ENCODE data around the gene PTPRN2. TPM values are rescaled to one million over a fixed set of nuclear protein-coding genes. Genes with fewer than 3 reads are reported as not detected.

The PTPRN2 gene
- polyA plus RNA-seq, 4 donors: 7.3 to 11.4 (median 8.0) TPM

GRCh38 chr7:157653827-157654207 lies 933.8 kb downstream of the PTPRN2 start:
- DNase-seq (ENCODE audit: low read depth in 4 of 4, low spot score in 2 of 4): no peak

- no peak for DNase-seq (ENCODE audit: low read depth in 4 of 4, low spot score in 2 of 4)
Observed at GRCh38 chr7:157652954-157653826, 934.4 kb downstream of the PTPRN2 start.

DNA sequence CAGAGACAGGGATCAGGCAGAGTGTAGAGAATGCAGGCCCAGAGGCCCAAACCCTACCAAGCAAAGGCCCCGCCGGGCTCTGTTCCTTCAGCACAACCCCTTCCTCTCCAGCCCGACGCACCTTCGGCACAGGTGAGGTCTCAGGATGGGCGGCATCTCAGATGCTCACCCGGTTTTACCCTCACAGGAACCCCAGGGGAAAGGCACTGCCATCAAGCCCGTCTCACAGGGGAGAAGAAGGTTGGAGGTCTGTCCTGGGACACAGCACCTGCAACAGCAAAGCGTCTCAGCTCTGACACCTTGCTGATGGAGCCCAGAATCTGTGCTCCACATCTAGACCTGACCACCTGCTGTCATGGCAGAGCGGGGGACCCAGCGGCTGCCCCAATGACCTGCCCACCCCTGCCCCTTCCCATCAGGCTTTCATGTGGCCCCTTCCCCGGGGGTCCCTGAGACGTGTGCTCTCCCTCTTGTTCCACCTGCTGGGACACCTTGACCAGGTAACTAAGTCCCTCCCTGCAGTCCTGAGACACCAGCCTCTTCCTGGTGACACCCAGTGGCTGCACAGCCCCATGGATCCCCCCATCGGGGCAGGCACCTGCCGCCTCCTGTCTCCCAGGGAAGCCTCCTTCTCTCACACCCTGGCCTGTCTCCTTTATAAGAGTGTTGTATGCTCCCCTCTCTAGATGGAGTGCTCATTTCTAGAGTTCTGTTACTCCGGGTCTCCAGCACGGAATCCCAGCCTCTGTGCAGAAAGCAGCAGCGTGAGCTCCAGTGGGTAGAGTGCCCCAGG lies 935.3 kb downstream of the PTPRN2 start:
- DNase-seq (ENCODE audit: low read depth in 4 of 4, low spot score in 2 of 4): no peak

DNA sequence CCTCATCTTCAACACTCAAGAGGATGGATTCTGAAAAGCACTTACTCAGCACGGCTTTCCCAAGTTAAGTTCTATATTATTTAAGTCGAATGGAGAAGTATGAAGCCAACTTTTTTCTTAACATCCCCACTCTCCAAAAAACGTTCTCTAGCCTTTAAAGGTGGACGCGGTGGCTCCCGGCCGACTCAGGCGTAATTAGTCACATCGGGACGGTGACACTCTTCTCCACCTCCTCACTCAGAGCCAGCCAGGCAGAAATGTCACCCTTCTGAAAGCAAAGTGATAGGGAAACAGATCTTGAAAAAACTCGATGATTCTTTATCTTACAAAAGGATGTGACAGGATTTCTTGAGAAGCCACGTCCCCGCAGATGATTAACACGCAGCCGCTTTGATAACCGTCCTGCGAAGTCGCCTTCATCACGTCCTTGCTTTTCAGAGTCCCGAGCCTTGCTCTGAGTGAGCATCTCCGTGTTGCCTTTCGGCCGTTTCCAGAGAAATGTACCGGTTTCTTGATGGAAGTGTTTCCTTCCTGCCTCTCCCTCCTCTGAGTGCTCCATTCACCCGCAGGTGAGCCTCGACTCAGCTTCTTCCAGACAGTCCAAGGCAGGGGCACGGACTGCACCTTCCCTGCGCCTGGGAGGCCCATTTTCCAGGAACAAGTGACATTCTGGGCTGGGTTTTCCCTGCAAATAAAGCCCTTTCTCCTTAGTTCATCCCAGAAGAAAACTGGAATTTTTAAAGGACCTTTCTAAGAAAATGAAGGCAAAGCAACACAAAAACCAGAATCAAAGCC lies 936.1 kb downstream of the PTPRN2 start:
- no peak for DNase-seq (ENCODE audit: low read depth in 4 of 4, low spot score in 2 of 4)

GRCh38 chr7:157650801-157651200 lies 936.8 kb downstream of the PTPRN2 start:
- no peak for DNase-seq (ENCODE audit: low read depth in 4 of 4, low spot score in 2 of 4)

GRCh38 chr7:157650131-157650631 lies 937.4 kb downstream of the PTPRN2 start:
- DNase-seq (ENCODE audit: low read depth in 4 of 4, low spot score in 2 of 4): no peak

DNA sequence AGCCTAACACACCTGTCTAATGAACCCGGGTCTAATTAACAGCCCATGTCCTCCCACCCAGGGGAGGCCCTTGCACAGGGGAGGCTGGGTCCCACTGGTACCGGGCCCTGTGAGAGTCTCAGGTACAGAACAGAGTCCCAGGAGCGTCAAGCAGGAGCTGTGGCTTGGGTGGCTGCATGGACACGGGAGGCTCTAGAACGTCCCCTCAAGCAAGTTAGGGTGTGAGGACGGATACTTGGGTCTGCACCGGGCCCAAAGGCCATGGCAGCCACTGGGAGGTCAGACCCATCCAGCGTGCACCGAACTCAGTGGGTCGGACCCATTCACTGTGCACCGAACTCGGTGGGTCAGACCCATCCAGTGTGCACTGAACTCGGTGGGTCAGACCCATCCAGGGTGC lies 941.1 kb downstream of the PTPRN2 start:
- no peak for DNase-seq (ENCODE audit: low read depth in 4 of 4, low spot score in 2 of 4)

GRCh38 chr7:157645539-157645938 lies 942.1 kb downstream of the PTPRN2 start:
- no peak for DNase-seq (ENCODE audit: low read depth in 4 of 4, low spot score in 2 of 4)

GRCh38 chr7:157644946-157645345 lies 942.7 kb downstream of the PTPRN2 start:
- DNase-seq (ENCODE audit: low read depth in 4 of 4, low spot score in 2 of 4): no peak

DNA sequence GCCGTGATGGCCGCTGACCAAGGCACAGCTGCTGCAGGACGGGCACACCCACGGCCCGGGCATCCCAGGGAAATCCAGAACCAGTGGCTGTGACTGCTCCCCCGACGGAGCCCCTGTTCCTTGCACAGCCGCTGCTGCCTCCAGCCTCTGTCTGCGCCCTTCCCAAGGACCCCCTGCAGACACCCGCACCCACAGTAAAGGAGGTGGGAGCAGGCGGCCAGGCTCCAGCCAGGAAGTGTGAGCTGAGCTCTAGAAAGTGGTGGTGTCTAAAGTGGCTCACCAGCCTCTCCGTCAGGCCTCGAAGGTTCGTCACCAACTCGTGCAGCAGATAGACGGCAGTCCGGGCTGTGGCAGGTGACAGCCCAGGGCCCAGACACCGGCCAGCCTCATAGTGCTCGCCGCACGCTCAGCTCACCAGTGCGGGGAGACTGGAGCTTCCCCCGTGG lies 944.1 kb downstream of the PTPRN2 start:
- no peak for DNase-seq (ENCODE audit: low read depth in 4 of 4, low spot score in 2 of 4)

GRCh38 chr7:157641866-157642265 lies 945.8 kb downstream of the PTPRN2 start:
- no peak for DNase-seq (ENCODE audit: low read depth in 4 of 4, low spot score in 2 of 4)

- DNase-seq (ENCODE audit: low read depth in 4 of 4, low spot score in 2 of 4): no peak
Observed at GRCh38 chr7:157640144-157640543, 947.5 kb downstream of the PTPRN2 start.

DNA sequence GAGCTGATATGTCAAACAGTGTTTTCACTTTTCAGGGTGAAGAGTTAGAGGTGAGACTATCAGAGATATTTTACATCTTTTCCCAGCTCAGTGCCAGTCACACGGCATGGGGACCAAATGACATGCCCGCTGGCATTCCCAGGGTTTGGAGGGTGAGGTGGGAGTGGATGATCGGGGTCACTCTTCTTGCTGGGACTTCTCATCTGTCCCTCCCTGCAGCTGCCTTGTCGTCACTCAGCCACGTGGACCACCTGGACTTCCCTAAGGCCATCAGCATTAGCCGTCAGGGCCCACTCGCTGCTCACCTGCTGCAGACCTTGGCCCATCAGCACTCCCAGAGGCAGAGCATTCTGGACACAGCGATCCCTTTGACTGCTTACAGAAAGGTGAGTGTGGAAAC lies 949.1 kb downstream of the PTPRN2 start:
- DNase-seq (ENCODE audit: low read depth in 4 of 4, low spot score in 2 of 4): no peak

- no peak for DNase-seq (ENCODE audit: low read depth in 4 of 4, low spot score in 2 of 4)
Observed at GRCh38 chr7:157637216-157637949, 950.2 kb downstream of the PTPRN2 start.

DNA sequence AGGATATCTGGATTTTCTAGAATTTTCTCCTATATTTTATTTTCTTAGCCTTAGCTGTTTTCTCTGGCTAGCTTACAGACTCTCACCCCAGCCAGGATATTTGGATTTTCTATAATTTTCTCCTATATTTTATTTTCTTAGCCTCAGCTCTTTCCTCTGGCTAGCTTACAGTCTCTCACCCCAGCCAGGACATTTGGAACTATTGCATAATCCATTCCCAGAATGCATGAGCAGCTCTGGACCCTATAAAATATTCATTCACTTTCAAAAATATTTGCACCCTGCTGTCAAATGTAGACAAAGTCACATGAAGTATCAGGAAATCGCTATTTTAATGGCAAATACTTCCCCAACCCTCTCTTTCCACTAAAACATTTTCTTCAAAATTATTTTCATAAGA lies 952.0 kb downstream of the PTPRN2 start:
- no peak for DNase-seq (ENCODE audit: low read depth in 4 of 4, low spot score in 2 of 4)

DNA sequence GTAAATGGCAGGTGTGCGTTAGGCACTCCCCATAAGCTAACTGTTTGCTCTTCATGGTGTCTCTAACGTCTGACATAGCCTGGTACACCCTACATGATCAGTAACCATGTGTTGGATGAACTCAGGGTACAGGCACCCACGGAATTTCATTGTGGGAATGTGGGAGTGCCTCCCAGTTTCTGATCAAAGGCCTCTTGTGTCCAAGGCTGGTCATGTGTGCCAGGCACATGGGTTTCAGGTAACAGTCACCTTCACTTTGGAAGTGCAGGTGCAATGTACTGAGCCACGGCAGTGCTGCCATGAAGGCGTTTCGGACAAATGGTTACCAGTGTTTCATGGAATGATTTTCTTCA lies 952.5 kb downstream of the PTPRN2 start:
- DNase-seq (ENCODE audit: low read depth in 4 of 4, low spot score in 2 of 4): no peak

- DNase-seq (ENCODE audit: low read depth in 4 of 4, low spot score in 2 of 4): no peak
Observed at GRCh38 chr7:157634401-157635147, 953.0 kb downstream of the PTPRN2 start.

DNA sequence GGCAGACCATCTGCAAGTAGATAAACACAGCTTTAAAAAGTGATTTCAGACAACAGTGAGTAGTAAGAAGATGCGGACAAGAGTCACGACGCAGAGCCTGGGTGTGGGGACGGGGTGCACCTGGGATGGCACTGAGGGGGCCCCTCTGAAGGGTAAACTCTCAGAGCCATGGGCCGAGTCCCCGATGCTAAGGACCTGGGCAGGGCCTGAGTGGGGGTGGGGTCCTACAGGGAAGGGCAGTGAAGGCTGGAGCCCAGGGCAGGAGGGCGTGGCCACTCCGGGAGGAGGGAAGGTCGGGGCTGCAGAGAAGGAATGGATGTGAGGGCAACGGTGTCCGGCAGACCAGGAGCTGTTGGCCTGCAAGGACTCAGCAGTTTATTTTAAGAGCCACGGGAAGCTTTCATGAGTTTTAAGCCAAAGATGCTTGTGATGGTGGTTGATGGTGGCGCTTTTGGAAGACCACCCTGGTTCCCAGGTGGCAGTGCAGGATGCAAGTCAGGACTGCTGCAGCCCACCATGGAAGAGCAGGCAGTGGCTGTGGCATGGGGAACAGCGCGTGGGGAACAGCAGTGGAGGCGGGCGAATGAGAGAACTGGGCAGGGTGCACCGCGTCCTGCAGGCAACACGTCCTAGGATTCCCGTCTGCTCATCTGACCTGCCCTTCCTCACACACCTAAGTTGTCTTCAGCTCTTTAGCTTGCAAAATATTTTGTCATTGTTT lies 954.0 kb downstream of the PTPRN2 start:
- DNase-seq (ENCODE audit: low read depth in 4 of 4, low spot score in 2 of 4): no peak

Measured in left renal cortex interstitium (tissue), 4 donors.